ENCODE data around the gene FCSK. TPM values are rescaled to one million over a fixed set of nuclear protein-coding genes. Genes with fewer than 3 reads are reported as not detected.

Gene FCSK
- total and polyA plus RNA-seq, 4 donors, result 12.0 to 24.1 (median 14.2) TPM

DNA sequence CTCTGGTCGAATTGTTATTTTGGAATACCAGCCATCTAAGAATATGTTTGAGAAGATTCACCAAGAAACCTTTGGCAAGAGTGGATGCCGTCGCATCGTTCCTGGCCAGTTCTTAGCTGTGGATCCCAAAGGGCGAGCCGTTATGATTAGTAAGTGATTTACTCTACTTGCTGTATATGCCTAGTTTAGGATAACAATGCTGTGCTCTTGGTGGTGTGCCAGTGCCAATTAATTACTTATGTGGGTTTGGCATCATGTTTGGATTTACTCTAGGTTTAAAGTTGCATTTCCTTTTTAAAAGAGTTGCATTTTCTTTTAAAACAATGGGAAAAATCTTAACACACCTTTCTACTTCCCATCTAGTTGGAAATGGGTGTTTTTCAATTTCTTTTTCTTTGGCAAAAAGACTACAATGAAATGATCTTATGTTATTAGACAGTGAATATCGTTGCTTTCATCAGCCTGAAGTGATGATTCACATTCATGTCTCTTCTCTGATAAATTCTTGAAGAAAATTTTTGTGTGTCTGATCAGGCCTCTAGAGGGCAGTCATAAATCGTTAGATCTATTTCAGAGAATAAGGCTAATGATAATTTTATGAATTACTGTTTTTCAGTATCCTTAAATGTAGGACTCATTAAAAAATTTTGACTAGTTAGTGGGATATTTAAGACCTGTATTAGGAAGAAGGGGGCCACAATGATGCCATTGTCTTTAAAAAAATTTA is 74.8 kb downstream of the FCSK start:
- DNase-seq (peak in 2 of 3 donors; percentile 43 to 48), ATAC-seq (ENCODE audit: insufficient read depth, low FRiP score) (no peak)
- Histone ChIP-seq H3K9me3 (ENCODE audit: control insufficient read depth in 4 of 4, insufficient read depth in 3 of 4, low read length in 3 of 4) (no peaks in the 10 kb centered on the region), H3K4me3 (no peak overlapping the region), H3K4me1 (ENCODE audit: control insufficient read depth in 5 of 5, insufficient read depth in 5 of 5, low read length in 5 of 5) (peaks cover 0 to 25% (median 7%) of the 10 kb centered on the region in 5 donors), H3K27me3 (ENCODE audit: control insufficient read depth in 3 of 3, insufficient read depth in 3 of 3, low read length in 2 of 3) (no peaks in the 10 kb centered on the region), H3K27ac (ENCODE audit: low read depth in 1 of 2, low read length in 1 of 2) (no peak overlapping the region), H3K36me3 (ENCODE audit: control insufficient read depth in 4 of 4, insufficient read depth in 4 of 4, low read length in 4 of 4) (peaks cover 25 to 51% (median 30%) of the 10 kb centered on the region in 4 donors), H3K9ac (ENCODE audit: insufficient read depth in 1 of 2, low read length in 2 of 2) (no peak overlapping the region)
- WGBS, 2 donors, result 61 to 69% methylated on average over 8 of the region's 8 CpGs
- no peak for TF ChIP-seq CTCF (IDR thresholded peaks at IDR 0.05; ENCODE audit: control extremely low read depth, extremely low read depth)

Small RNA genes lying within 50 kb of the gene (small RNA-seq; reads per million reads assigned to genes)
- gene RNU6-23P (ENCODE audit: low replicate concordance) (0.08 reads per million), gene RPS27P26 (ENCODE audit: low replicate concordance) (not detected), gene SNORD111B (ENCODE audit: low replicate concordance) (70.7 reads per million, percentile 98 among the genes with 10 or more reads in this experiment)

Other genes starting within 250 kb of the FCSK start
- gene EXOSC6, start 202.7 kb upstream of the FCSK start, total RNA-seq, result 10 to 100 TPM; 27.8 to 28.0 TPM
- gene EXOSC6, start 202.7 kb upstream of the FCSK start, polyA plus RNA-seq, result 10 to 100 TPM in 1 of 2 donors, 1 to 10 TPM in 1; 7.1 to 17.6 TPM
- 100 to 1,000 TPM in 1 of 2 donors, 10 to 100 TPM in 1; 61.3 to 147 TPM for gene AARS1, start 165.1 kb upstream of the FCSK start, total RNA-seq
- 10 to 100 TPM; 46.9 to 73.8 TPM for gene AARS1, start 165.1 kb upstream of the FCSK start, polyA plus RNA-seq
- 10 to 100 TPM; 27.1 to 27.2 TPM for gene DDX19B, start 155.4 kb upstream of the FCSK start, total RNA-seq
- gene DDX19B, start 155.4 kb upstream of the FCSK start, polyA plus RNA-seq, result 10 to 100 TPM; 23.2 to 32.7 TPM
- 10 to 100 TPM; 27.3 to 38.7 TPM for gene DDX19A, start 107.7 kb upstream of the FCSK start, total RNA-seq
- gene DDX19A, start 107.7 kb upstream of the FCSK start, polyA plus RNA-seq, result 10 to 100 TPM; 18.9 to 27.4 TPM
- 10 to 100 TPM; 33.4 to 37.0 TPM for gene ST3GAL2, start 15.5 kb upstream of the FCSK start, total RNA-seq
- gene ST3GAL2, start 15.5 kb upstream of the FCSK start, polyA plus RNA-seq, result 10 to 100 TPM in 1 of 2 donors, 1 to 10 TPM in 1; 8.4 to 27.5 TPM
- gene COG4, start 69.0 kb downstream of the FCSK start, total RNA-seq, result 10 to 100 TPM; 38.4 to 65.8 TPM
- gene COG4, start 69.0 kb downstream of the FCSK start, polyA plus RNA-seq, result 10 to 100 TPM; 29.3 to 40.4 TPM
- 100 to 1,000 TPM; 129 to 242 TPM for gene SF3B3, start 69.2 kb downstream of the FCSK start, total RNA-seq
- 10 to 100 TPM; 73.7 to 73.9 TPM for gene SF3B3, start 69.2 kb downstream of the FCSK start, polyA plus RNA-seq
- gene IL34, start 192.0 kb downstream of the FCSK start, total RNA-seq, result 10 to 100 TPM; 11.6 to 13.0 TPM
- 1 to 10 TPM; 1.5 to 2.7 TPM for gene IL34, start 192.0 kb downstream of the FCSK start, polyA plus RNA-seq
- gene MTSS2, start 231.5 kb downstream of the FCSK start, total RNA-seq, result 10 to 100 TPM; 72.5 to 91.3 TPM
- gene MTSS2, start 231.5 kb downstream of the FCSK start, polyA plus RNA-seq, result 10 to 100 TPM; 40.6 to 74.0 TPM